Measurements from ENCODE around the gene GPR32.

Gene GPR32

GRCh38 chr19:50784710-50785109 lies 14.4 kb downstream of the GPR32 start:
- Mint-ChIP-seq H3K4me1 (ENCODE audit: low read depth) (peaks cover 8% of the 10 kb centered on the region), H3K27me3 (peaks cover 14% of the 10 kb centered on the region), H3K36me3 (no peaks in the 10 kb centered on the region), H3K9me3 (ENCODE audit: low read depth) (no peaks in the 10 kb centered on the region), H3K4me3 (no peak overlapping the region), H3K27ac (no peak overlapping the region)

GRCh38 chr19:50785329-50785728 lies 15.1 kb downstream of the GPR32 start:
- Mint-ChIP-seq H3K27ac (no peak overlapping the region), H3K9me3 (ENCODE audit: low read depth) (no peaks in the 10 kb centered on the region), H3K27me3 (peaks cover 8% of the 10 kb centered on the region), H3K36me3 (no peaks in the 10 kb centered on the region), H3K4me1 (ENCODE audit: low read depth) (peaks cover 8% of the 10 kb centered on the region), H3K4me3 (no peak overlapping the region)

GRCh38 chr19:50790396-50790795 lies 20.1 kb downstream of the GPR32 start, which contains the start of gene ACP4:
TSS of gene ACP4 (plus strand) at chr19:50790415. CDS start at chr19:50790415, 0 bp downstream.
- Mint-ChIP-seq H3K4me3 (no peak within 1 kb of the TSS), H3K27ac (peak within 1 kb of the TSS; percentile 80), H3K36me3 (no peaks in the 10 kb centered on the region), H3K9me3 (ENCODE audit: low read depth) (no peaks in the 10 kb centered on the region), H3K27me3 (no peaks in the 10 kb centered on the region), H3K4me1 (ENCODE audit: low read depth) (peaks cover 6% of the 10 kb centered on the region)

DNA sequence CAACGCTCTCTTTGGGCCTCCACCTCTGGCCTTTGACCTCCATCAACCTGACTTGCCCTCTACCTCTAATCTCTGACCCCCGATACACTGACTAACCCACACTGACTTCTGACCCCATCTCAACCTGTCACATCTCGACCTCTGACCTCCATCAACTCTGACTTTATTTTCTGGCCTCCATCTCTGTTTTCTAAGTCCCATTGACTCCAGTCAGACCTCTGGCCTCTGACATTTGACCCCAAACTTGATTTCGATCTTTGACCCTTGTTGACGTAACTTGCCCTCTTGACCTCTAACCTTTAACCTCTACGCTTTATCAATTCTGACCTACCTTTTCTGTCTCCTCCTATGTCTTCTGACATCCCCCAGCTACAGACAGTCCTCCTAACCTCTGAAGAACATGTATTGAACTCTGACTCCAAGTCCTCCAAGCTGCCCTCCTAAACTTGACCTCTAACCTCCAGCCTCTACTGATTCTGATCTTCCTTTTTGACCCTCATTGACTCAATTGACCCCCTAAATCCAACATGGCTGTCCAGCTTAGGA lies 20.7 kb downstream of the GPR32 start:
- H3K27ac Mint-ChIP-seq = peak overlapping the region; percentile 80

DNA sequence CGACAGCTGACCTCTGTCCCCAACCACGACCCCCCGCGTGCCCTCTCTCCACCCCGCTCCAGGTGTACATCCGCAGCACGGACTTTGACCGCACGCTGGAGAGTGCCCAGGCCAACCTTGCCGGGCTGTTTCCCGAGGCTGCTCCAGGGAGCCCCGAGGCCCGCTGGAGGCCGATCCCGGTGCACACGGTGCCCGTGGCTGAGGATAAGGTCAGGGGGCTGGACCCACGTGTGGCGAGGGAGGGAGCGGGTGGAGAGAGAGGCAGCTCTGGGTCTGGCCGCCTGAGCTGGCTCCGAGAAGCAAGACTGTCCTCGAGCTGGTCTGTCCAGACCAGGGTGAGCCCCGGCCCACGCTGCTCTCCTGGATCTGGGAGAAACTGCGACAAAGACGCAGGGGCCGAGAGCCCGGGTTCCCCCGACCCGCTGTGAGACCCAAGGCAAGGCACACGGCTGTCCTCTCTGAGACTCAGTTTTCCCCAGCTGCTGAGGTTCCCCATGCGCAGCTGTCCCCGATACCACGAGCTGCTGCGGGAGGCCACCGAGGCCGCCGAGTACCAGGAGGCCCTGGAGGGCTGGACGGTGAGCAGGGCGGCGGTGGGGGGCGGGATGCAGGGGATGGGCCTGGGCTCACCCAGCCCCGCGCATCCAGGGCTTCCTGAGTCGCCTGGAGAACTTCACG lies 21.5 kb downstream of the GPR32 start:
- H3K4me3 Mint-ChIP-seq = no peak overlapping the region

More for the DNA sequence above, 20.7 kb downstream of the GPR32 start:
- peaks cover 6% of the 10 kb centered on the region for H3K4me1 Mint-ChIP-seq (ENCODE audit: low read depth)
- H3K36me3 Mint-ChIP-seq = no peaks in the 10 kb centered on the region
- no peaks in the 10 kb centered on the region for H3K27me3 Mint-ChIP-seq
- no peaks in the 10 kb centered on the region for H3K9me3 Mint-ChIP-seq (ENCODE audit: low read depth)
- no peak overlapping the region for H3K4me3 Mint-ChIP-seq

DNA sequence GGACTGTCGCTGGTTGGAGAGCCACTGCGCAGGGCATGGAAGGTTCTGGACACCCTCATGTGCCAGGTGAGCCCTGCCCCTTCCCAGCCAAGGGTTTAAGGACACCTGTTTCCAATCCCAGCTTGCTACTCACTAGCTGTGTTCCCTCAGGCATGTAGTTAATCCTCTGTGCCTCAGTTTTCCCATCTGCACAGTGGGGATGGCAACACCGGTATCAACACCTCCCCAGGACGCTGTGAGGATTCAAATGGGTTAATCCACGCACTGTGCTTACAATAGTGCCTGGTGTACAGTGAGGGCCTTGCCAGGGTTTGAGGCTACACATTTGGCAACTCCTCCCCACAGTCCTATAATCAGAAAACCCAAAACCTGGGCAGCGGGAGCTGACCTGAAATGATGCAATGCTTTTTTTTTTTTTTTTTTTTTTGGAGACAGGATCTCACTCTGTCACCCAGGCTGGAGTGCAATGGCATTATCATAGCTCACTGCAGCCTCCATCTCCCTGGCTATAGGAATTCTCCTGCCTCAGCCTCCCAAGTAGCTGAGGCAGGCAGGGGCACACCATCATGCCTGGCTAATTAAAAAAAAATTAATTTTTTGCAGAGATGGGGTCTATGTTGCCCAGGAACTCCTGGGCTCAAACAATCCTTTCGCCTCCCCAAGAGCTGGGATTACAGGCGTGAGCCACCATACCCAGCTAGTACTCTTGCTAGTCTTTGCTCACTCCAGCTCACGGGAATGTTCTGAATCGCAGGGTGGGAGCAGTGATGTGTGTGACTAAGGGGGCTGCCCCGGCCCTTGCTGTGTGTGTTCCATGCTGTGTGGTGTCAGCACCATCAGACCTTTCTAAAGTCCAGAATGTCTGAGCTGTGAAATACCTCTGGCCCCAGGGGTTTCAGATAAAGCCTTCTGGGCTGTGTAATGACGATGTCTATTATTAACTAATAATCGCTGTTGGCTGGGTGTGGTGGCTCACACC lies 22.3 kb downstream of the GPR32 start:
- H3K9me3 Mint-ChIP-seq (ENCODE audit: low read depth) = no peaks in the 10 kb centered on the region
- no peak overlapping the region for H3K4me3 Mint-ChIP-seq
- H3K4me1 Mint-ChIP-seq (ENCODE audit: low read depth) = peaks cover 6% of the 10 kb centered on the region
- no peaks in the 10 kb centered on the region for H3K36me3 Mint-ChIP-seq
- no peak overlapping the region for H3K27ac Mint-ChIP-seq
- no peaks in the 10 kb centered on the region for H3K27me3 Mint-ChIP-seq

More for the DNA sequence above, 21.5 kb downstream of the GPR32 start:
- no peaks in the 10 kb centered on the region for H3K36me3 Mint-ChIP-seq
- H3K27me3 Mint-ChIP-seq = no peaks in the 10 kb centered on the region
- no peaks in the 10 kb centered on the region for H3K9me3 Mint-ChIP-seq (ENCODE audit: low read depth)
- no peak overlapping the region for H3K27ac Mint-ChIP-seq
- peaks cover 6% of the 10 kb centered on the region for H3K4me1 Mint-ChIP-seq (ENCODE audit: low read depth)

- Mint-ChIP-seq H3K36me3 (no peaks in the 10 kb centered on the region), H3K4me1 (ENCODE audit: low read depth) (peaks cover 6% of the 10 kb centered on the region), H3K4me3 (no peak overlapping the region), H3K27me3 (no peaks in the 10 kb centered on the region), H3K27ac (no peak overlapping the region), H3K9me3 (ENCODE audit: low read depth) (no peaks in the 10 kb centered on the region)
Measured at GRCh38 chr19:50793558-50794065, 23.3 kb downstream of the GPR32 start.

DNA sequence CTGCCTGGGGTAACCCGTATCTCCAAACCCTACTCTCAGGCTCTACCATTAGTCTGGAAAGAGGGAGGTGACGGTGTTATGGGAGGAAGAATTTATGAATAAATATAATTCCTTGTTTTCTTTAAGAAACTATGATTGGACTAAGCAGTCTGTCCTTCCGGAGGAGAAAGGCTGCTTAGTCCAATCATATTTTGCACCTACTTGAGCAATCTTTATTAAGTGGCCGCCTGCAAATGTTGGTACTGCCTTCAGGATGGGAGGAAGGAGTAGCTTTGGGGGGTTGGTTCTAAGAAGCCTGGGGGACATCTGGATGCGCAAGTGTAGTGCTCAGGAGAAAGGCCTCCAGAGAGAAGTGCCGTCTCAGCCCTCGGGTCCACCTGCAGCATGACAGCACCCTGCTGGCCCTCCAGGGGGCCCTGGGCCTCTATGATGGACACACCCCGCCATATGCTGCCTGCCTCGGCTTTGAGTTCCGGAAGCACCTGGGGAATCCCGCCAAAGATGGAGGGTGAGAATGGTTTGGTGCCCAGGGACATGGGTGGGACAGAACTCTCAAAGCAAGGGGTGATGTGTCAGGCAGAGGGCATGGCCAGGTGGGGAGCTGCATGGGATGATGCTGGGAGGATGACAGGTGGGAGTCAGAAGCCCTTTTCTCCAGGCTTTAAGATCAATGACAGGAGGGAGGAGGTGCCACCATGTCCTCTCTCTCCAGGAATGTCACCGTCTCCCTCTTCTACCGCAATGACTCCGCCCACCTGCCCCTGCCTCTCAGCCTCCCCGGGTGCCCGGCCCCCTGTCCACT lies 24.0 kb downstream of the GPR32 start:
- H3K36me3 Mint-ChIP-seq = no peaks in the 10 kb centered on the region

GRCh38 chr19:50794876-50795663 lies 24.8 kb downstream of the GPR32 start:
- Mint-ChIP-seq H3K9me3 (ENCODE audit: low read depth) (no peaks in the 10 kb centered on the region), H3K27ac (peak overlapping the region; percentile 66), H3K36me3 (no peaks in the 10 kb centered on the region), H3K27me3 (no peaks in the 10 kb centered on the region), H3K4me1 (ENCODE audit: low read depth) (peaks cover 6% of the 10 kb centered on the region), H3K4me3 (no peak overlapping the region)

More for the DNA sequence above, 24.0 kb downstream of the GPR32 start:
- H3K9me3 Mint-ChIP-seq (ENCODE audit: low read depth) = no peaks in the 10 kb centered on the region
- H3K4me1 Mint-ChIP-seq (ENCODE audit: low read depth) = peaks cover 6% of the 10 kb centered on the region
- H3K27me3 Mint-ChIP-seq = no peaks in the 10 kb centered on the region
- H3K27ac Mint-ChIP-seq = peak overlapping the region; percentile 10
- H3K4me3 Mint-ChIP-seq = no peak overlapping the region

- Mint-ChIP-seq H3K27ac (no peak overlapping the region), H3K36me3 (peaks cover 2% of the 10 kb centered on the region), H3K4me3 (no peak overlapping the region), H3K4me1 (ENCODE audit: low read depth) (peaks cover 7% of the 10 kb centered on the region), H3K9me3 (ENCODE audit: low read depth) (no peaks in the 10 kb centered on the region), H3K27me3 (no peaks in the 10 kb centered on the region)
Measured at GRCh38 chr19:50795664-50796073, 25.4 kb downstream of the GPR32 start.

- Mint-ChIP-seq H3K27me3 (no peaks in the 10 kb centered on the region), H3K9me3 (ENCODE audit: low read depth) (no peaks in the 10 kb centered on the region), H3K27ac (no peak overlapping the region), H3K4me1 (ENCODE audit: low read depth) (peaks cover 12% of the 10 kb centered on the region), H3K4me3 (no peak overlapping the region), H3K36me3 (peaks cover 6% of the 10 kb centered on the region)
Measured at GRCh38 chr19:50796128-50796633, 25.9 kb downstream of the GPR32 start.

- Mint-ChIP-seq H3K9me3 (ENCODE audit: low read depth) (no peaks in the 10 kb centered on the region), H3K27ac (no peak overlapping the region), H3K36me3 (peaks cover 7% of the 10 kb centered on the region), H3K4me3 (no peak overlapping the region), H3K4me1 (ENCODE audit: low read depth) (peaks cover 14% of the 10 kb centered on the region), H3K27me3 (no peaks in the 10 kb centered on the region)
Measured at GRCh38 chr19:50796634-50797428, 26.6 kb downstream of the GPR32 start.

DNA sequence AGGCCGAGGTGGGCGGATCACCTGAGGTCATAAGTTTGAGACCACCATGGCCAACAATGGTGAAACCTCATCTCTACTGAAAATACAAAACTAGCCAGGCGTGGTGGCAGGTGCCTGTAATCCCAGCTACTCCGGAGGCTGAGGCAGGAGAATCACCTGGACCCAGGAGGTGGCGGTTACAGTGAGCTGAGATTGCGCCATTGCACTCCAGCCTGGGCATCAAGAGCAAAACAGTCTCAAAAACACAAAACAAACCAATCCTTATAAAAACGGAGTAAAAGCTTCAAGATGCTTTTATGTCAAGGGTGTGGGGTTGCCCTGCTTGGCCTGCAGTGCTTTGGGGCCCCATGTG lies 27.1 kb downstream of the GPR32 start:
- Mint-ChIP-seq H3K9me3 (ENCODE audit: low read depth) (no peaks in the 10 kb centered on the region), H3K27ac (no peak overlapping the region), H3K4me3 (no peak overlapping the region), H3K27me3 (no peaks in the 10 kb centered on the region), H3K4me1 (ENCODE audit: low read depth) (peaks cover 18% of the 10 kb centered on the region), H3K36me3 (peaks cover 9% of the 10 kb centered on the region)

Data from activated naive CD8-positive, alpha-beta T cell (primary cell).